ENCODE results near the gene NKX2-1. TPM values are rescaled to one million over a fixed set of nuclear protein-coding genes. Genes with fewer than 3 reads are reported as not detected.

NKX2-1 gene
- total and polyA plus RNA-seq, 2 of the 13 experiments (the other 11 are each of a cell fraction or from before 2014, with no cell fraction given) = not detected

DNA sequence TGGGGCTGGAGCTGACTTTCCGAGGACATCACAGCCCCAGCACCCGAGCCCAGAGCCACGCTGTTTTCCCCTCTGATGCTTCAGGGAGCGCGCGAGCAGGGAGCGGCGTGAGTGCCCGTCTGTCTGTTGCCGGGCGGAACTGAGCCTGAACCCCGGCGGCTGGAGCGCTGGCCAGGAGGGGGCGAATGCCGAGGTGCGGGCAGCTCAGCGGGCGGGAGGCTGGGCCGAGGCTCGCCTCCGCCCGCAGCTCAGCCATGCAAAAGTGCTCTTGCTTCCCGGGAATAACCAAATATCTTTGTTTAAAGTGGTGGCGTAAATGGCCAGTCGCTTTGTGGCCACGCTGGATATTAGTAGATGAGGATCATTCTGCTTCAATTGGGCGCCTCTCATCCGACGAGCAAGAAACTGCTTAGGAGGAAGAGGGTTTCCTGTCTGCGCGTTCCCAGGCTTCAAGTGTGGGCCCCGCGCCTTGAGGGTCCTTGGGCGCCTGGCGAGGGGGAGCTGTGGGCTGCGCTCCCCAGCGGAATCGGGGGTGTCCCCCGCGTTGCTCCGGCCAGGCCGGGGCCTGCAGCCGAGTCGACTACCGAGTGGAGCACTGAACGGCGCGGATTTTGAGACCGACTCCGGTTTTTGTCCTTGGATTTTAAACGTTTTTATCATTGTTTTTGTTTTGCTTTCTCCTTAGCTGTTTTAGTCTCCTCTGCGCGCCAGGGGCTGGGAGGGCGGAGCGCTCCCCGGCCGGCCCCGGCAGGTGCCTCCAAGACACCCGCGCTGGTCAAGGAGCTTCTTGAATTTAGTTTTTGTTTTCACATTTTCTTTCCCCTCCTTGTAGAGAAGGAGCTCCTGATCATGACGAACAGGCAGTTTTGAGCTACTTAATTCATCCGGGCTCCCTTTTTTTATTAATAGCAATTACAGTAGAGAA, 831 bp upstream of the NKX2-1 start (continued):
- peak in 1 of 2 experiments; percentile 35; a peak in 1 of 4 replicates for TF ChIP-seq KLF16 (CRISPR knock-in tag; IDR thresholded peaks at IDR 0.05)
- TF ChIP-seq HOXA9 (CRISPR knock-in tag; IDR thresholded peaks at IDR 0.05; ENCODE audit: borderline replicate concordance) = no peak
- no peak for TF ChIP-seq NRL (CRISPR knock-in tag; IDR thresholded peaks at IDR 0.05; ENCODE audit: borderline replicate concordance)
- TF ChIP-seq, protein P1, sequence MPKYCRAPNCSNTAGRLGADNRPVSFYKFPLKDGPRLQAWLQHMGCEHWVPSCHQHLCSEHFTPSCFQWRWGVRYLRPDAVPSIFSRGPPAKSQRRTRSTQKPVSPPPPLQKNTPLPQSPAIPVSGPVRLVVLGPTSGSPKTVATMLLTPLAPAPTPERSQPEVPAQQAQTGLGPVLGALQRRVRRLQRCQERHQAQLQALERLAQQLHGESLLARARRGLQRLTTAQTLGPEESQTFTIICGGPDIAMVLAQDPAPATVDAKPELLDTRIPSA (CRISPR knock-in tag; IDR thresholded peaks at IDR 0.05; ENCODE audit: borderline replicate concordance) = no peak
- no peak for TF ChIP-seq ZBTB7A (CRISPR knock-in tag; IDR thresholded peaks at IDR 0.05)
- TF ChIP-seq YEATS2 (CRISPR knock-in tag; IDR thresholded peaks at IDR 0.05; ENCODE audit: borderline replicate concordance) = peak; percentile 33; the same call in 1 of the 2 replicates
- TF ChIP-seq SRSF9 (IDR thresholded peaks at IDR 0.05; ENCODE audit: borderline replicate concordance, insufficient read depth, low read depth, low read length, poor library complexity, severe bottlenecking) = no peak
- TF ChIP-seq HIVEP1 (CRISPR knock-in tag; IDR thresholded peaks at IDR 0.05) = peak; percentile 11; the same call in 1 of the 2 replicates
- no peak for TF ChIP-seq ZNF761 (CRISPR knock-in tag; conservative IDR thresholded peaks at IDR 0.05)
- no peak for TF ChIP-seq SRSF4 (IDR thresholded peaks at IDR 0.05; ENCODE audit: low read depth, low read length, poor library complexity, severe bottlenecking)

Measured in HepG2 (cell line).